GM06990 (cell line): ENCODE measurements around the gene KCNQ5.

Experiments
- DNase-seq: peaks from one replicate; pipeline ENCODE4 v3.0.0-alpha.2; 2011; ENCODE audit not compliant: insufficient read length; ENCODE audit errors: extremely low read depth
- H3K27me3 ChIP-seq: replicated peaks from 2 replicates; pipeline ENCODE4 v1.6.0; 2011; ENCODE audit warnings: low read length; ENCODE audit not compliant: control insufficient read depth, insufficient read depth
- H3K36me3 ChIP-seq: 2 replicates; pipeline ENCODE4 v1.5.1; 2011; ENCODE audit warnings: low read length; ENCODE audit not compliant: control insufficient read depth, insufficient read depth
- H3K4me3 ChIP-seq: replicated peaks from 2 replicates; pipeline ENCODE4 v1.5.1; 2011; ENCODE audit warnings: low read depth, mild to moderate bottlenecking, control low read depth, low read length
- CTCF ChIP-seq: IDR thresholded peaks from 2 replicates; pipeline ENCODE4 v1.5.1; 2011; ENCODE audit warnings: low read length, control low read depth, mild to moderate bottlenecking, inconsistent platforms; ENCODE audit not compliant: insufficient read depth, poor library complexity, severe bottlenecking

The KCNQ5 gene

DNA sequence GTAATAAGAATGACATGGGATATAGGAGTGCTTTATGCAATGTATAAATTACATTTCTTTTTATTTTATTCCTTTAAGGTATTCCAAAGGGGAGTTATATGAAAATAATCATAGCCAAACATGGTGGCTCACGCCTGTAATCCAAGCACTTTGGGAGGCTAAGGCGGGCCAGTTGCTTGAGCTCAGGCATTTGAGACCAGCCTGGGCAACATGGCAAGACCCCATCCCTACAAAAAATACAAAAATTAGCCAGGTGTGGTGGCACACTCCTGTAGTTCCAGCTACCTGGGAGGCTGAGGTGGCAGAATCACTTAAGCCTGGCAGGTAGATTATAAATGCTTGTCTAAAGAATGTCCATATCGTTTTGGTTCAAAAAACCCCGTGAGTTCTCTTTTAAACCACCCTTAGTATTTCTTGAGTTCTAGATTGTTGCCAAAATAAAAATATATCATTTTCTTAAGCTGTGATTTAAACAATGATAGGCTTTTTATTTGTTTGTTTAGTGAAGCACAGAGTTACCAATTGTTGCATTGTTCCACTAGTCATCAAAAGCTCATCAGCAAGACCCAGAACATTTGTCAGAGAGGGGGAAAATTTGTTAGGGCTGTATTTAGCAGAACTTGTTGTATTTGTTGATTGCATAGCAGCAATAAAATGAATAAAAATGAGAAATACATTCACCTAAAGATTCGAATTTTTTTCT, 457.2 kb downstream of the KCNQ5 start:
- Histone ChIP-seq H3K36me3 (no peaks in the 10 kb centered on the region), H3K4me3 (no peak overlapping the region), H3K27me3 (no peaks in the 10 kb centered on the region)
- DNase-seq: no peak
- no peak for TF ChIP-seq CTCF

- TF ChIP-seq CTCF: no peak
- no peak for DNase-seq
- no peak overlapping the region for H3K4me3 ChIP-seq
- H3K27me3 ChIP-seq: no peaks in the 10 kb centered on the region
- no peaks in the 10 kb centered on the region for H3K36me3 ChIP-seq
Observed at GRCh38 chr6:73079611-73079955, 457.7 kb downstream of the KCNQ5 start.

- DNase-seq: peak; percentile 15
Observed at GRCh38 chr6:73079978-73080377, 458.1 kb downstream of the KCNQ5 start.

GRCh38 chr6:73081955-73082354, 460.1 kb downstream of the KCNQ5 start:
- TF ChIP-seq CTCF: no peak
- no peaks in the 10 kb centered on the region for H3K36me3 ChIP-seq
- H3K27me3 ChIP-seq: no peaks in the 10 kb centered on the region
- DNase-seq: no peak
- H3K4me3 ChIP-seq: no peak overlapping the region

More at GRCh38 chr6:73079978-73080377, 458.1 kb downstream of the KCNQ5 start:
- H3K4me3 ChIP-seq: no peak overlapping the region
- no peak for TF ChIP-seq CTCF
- H3K36me3 ChIP-seq: no peaks in the 10 kb centered on the region
- no peaks in the 10 kb centered on the region for H3K27me3 ChIP-seq

- Histone ChIP-seq H3K4me3 (no peak overlapping the region), H3K36me3 (no peaks in the 10 kb centered on the region), H3K27me3 (no peaks in the 10 kb centered on the region)
Observed at GRCh38 chr6:73083886-73084285, 462.0 kb downstream of the KCNQ5 start.

More at GRCh38 chr6:73083886-73084285, 462.0 kb downstream of the KCNQ5 start:
- TF ChIP-seq CTCF: no peak
- DNase-seq: no peak
